Kidney (tissue), 22 donors: ENCODE data around the gene OR52H1. TPM values are rescaled to one million over a fixed set of nuclear protein-coding genes. Genes with fewer than 3 reads are reported as not detected.

Source experiments
- DNase-seq, 5 donors: peaks; one replicate each; pipeline ENCODE4 v3.0.0-alpha.2; 2013 to 2020
- FAIRE-seq: peaks from 2 replicates; lab custom pipeline; 2012; peaks lifted over from hg19 to GRCh38; lab: Jason Lieb, UNC
- H3K27ac ChIP-seq, 2 donors: one replicate each; pipeline ENCODE4 v1.7.0; 2013; ENCODE audit warnings: low read depth in 2 of 2, low read length in 2 of 2, inconsistent platforms in 1 of 2
- H3K27me3 ChIP-seq: one replicate; pipeline ENCODE4 v1.7.1; 2013; ENCODE audit warnings: low read length, inconsistent platforms; ENCODE audit not compliant: control insufficient read depth, insufficient read depth
- H3K36me3 ChIP-seq, 3 donors: one replicate each; pipeline versions ENCODE4 v1.7.0 to v1.7.1; 2013; ENCODE audit warnings: low read length in 3 of 3, control low read depth in 1 of 3, inconsistent platforms in 1 of 3; ENCODE audit not compliant: insufficient read depth in 3 of 3, control insufficient read depth in 2 of 3
- H3K4me1 ChIP-seq, 3 donors: one replicate each; pipeline versions ENCODE4 v1.7.0 to v1.7.1; 2013; ENCODE audit warnings: low read length in 3 of 3, inconsistent platforms in 1 of 3, low read depth in 1 of 3; ENCODE audit not compliant: control insufficient read depth in 2 of 3, insufficient read depth in 2 of 3
- H3K4me3 ChIP-seq, 3 donors: one replicate each; pipeline versions ENCODE4 v1.7.0 to v1.8.1; 2013; ENCODE audit warnings: low read length in 3 of 3, control low read depth in 1 of 3, inconsistent platforms in 1 of 3
- H3K9ac ChIP-seq, 3 donors: one replicate each; pipeline versions ENCODE4 v1.7.0 to v1.7.1; 2013; ENCODE audit warnings: low read length in 3 of 3, control low read depth in 1 of 3, inconsistent platforms in 1 of 3
- H3K9me3 ChIP-seq, 3 donors: one replicate each; pipeline versions ENCODE4 v1.7.0 to v1.7.1; 2013; ENCODE audit warnings: low read length in 3 of 3, control low read depth in 1 of 3, inconsistent platforms in 1 of 3; ENCODE audit not compliant: control insufficient read depth in 2 of 3, insufficient read depth in 1 of 3
- intact Hi-C: fragments of 100-400 bp; cut with DNase I; formaldehyde crosslinking; loops from one replicate; pipeline ENCODE4 v1.11.1; 2022
- long read RNA-seq, 10 donors: library from polyadenylated mRNA in 1 of 10; unstranded in 1 of 10; transcript quantifications; one replicate each; pipeline ENCODE4 v2.0.0 and lab custom pipeline, GENCODE V29; 2021 to 2026
- polyA plus RNA-seq: library from polyadenylated mRNA; stranded (reverse); fragments of 350-450 nt; fragmentation: Illumina TruSeq; extraction: RNeasy Lipid Tissue Mini Kit (QIAGEN cat#74804); gene quantifications from one replicate; pipeline ENCODE4 v1.2.3, GENCODE V29; 2014; ENCODE audit warnings: low read depth, low replicate concordance; ENCODE audit not compliant: insufficient read depth
- total RNA-seq: library from RNA; stranded (reverse); fragmentation: NEBNext Ultra II Directional; extraction: Animal tissue kit (Norgen Biotek cat#: 25700); gene quantifications from one replicate; pipeline ENCODE4 v1.2.1, GENCODE V29; 2021
- TF ChIP-seq, protein P1 (sequence below): IDR thresholded peaks from 3 replicates; pipeline ENCODE4 v1.5.1; 2012; ENCODE audit warnings: mild to moderate bottlenecking, moderate library complexity, borderline replicate concordance; ENCODE audit not compliant: insufficient read depth; ENCODE audit errors: extremely low read depth
- donor health status: control.
- donor health status: control.
- donor health status: control.
- donor health status: control.
- donor health status: control.
- donor health status: DM: yes; HTN: yes; CAD: no.
- donor health status: Normal renal cell carcinoma (clear cell type).

OR52H1 gene
- total RNA-seq (0.57 TPM), polyA plus RNA-seq (not detected)
- long read RNA-seq, donor 1 = 0 reads
- long read RNA-seq, donor 2 = 0 reads
- long read RNA-seq, donor 3, partial matches to known transcripts = 0 of 1 reads
- long read RNA-seq, donor 3, other reads (novel, unspliced or antisense) = 0 of 1 reads
- long read RNA-seq, donor 4 = 0 reads
- long read RNA-seq, donor 5 = 0 reads
- long read RNA-seq, donor 6 = 0 reads
- long read RNA-seq, donor 7 = 0 reads
- long read RNA-seq, donor 8, partial matches to known transcripts = 0 of 1 reads
- long read RNA-seq, donor 8, other reads (novel, unspliced or antisense) = 0 of 1 reads
- long read RNA-seq, donor 9 = 0 reads
- long read RNA-seq, donor 10 = 0 reads

- H3K4me1 ChIP-seq = no peaks in the 10 kb centered on the region
- no peaks in the 10 kb centered on the region for H3K36me3 ChIP-seq
- no peaks in the 10 kb centered on the region for H3K27me3 ChIP-seq
- no peaks in the 10 kb centered on the region for H3K9me3 ChIP-seq
- no peak within 1 kb of the TSS for H3K27ac ChIP-seq
- TF ChIP-seq, protein P1, sequence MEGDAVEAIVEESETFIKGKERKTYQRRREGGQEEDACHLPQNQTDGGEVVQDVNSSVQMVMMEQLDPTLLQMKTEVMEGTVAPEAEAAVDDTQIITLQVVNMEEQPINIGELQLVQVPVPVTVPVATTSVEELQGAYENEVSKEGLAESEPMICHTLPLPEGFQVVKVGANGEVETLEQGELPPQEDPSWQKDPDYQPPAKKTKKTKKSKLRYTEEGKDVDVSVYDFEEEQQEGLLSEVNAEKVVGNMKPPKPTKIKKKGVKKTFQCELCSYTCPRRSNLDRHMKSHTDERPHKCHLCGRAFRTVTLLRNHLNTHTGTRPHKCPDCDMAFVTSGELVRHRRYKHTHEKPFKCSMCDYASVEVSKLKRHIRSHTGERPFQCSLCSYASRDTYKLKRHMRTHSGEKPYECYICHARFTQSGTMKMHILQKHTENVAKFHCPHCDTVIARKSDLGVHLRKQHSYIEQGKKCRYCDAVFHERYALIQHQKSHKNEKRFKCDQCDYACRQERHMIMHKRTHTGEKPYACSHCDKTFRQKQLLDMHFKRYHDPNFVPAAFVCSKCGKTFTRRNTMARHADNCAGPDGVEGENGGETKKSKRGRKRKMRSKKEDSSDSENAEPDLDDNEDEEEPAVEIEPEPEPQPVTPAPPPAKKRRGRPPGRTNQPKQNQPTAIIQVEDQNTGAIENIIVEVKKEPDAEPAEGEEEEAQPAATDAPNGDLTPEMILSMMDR = no peak
- no peak within 1 kb of the TSS for H3K4me3 ChIP-seq
- no peak within 1 kb of the TSS for H3K9ac ChIP-seq
- FAIRE-seq (no peak), DNase-seq (no peak)
- intact Hi-C loops = no loop called here
These were observed at the start of gene OR52H1 for GRCh38 chr11:5548440-5548839. Gene OR52H1, minus strand, starts transcription at chr11:5548540. Its CDS starts 3,035 bp downstream, at chr11:5545505.

GRCh38 chr11:5597953-5598352 is 49.6 kb upstream of the OR52H1 start:
- H3K4me1 ChIP-seq = no peaks in the 10 kb centered on the region
- H3K27ac ChIP-seq = no peak overlapping the region
- no peaks in the 10 kb centered on the region for H3K9me3 ChIP-seq
- intact Hi-C loops = no loop called here
- TF ChIP-seq, protein P1 = no peak
- peak overlapping the region in 2 of 3 donors; percentile 87 to 89 for H3K4me3 ChIP-seq
- no peaks in the 10 kb centered on the region for H3K27me3 ChIP-seq
- H3K36me3 ChIP-seq = no peaks in the 10 kb centered on the region
- FAIRE-seq (no peak), DNase-seq (no peak)
- no peak overlapping the region for H3K9ac ChIP-seq

DNA sequence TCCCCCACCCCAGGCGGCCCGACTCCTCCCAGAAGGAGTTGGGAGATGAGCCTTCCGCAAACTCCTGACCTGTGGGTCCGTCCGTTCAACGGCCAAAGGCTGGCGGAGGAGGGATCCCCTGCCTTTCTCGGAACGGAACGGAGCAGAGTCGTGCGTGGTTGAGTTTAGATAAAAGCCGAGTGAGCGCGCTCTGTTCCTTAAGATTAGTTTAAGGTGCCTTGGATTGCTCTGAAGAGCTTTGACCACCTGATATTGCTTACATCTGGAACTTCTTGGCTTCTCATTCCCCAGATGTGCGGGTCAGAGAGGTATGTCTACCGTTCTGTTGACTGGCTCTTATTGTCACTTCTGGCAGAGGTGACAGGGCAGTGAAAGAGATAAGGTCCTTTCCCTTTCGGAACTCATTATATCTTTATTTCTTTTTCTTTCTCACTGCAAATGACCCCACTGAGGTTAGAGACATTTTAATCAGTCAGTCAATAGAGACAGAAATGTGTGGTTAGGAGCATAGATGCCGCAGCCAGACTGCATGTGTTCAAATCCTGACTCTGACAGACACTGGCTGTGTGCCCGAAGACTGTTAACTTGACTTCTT is 48.4 kb upstream of the OR52H1 start, which contains the start of gene TRIM6:
Gene TRIM6, plus strand, starts transcription at position 31 of the 595 bp plus-strand sequence. Its CDS starts 261 bp downstream, at position 292.
- Histone ChIP-seq H3K36me3 (no peaks in the 10 kb centered on the region), H3K27ac (peak within 1 kb of the TSS; percentile 69 to 78), H3K4me3 (peak within 1 kb of the TSS; percentile 52 to 89 (median 87)), H3K9me3 (no peaks in the 10 kb centered on the region), H3K9ac (peak within 1 kb of the TSS; percentile 19 to 83 (median 41)), H3K4me1 (no peaks in the 10 kb centered on the region), H3K27me3 (no peaks in the 10 kb centered on the region)
- intact Hi-C loops = no loop called here
- FAIRE-seq = no peak
- TF ChIP-seq, protein P1 = no peak
- peak; percentile 40 to 88 (median 64) for DNase-seq
